Stimulated activated CD8-positive, alpha-beta memory T cell treated with anti-CD3 and anti-CD28 coated beads, Interleukin-7, amount 100 ng/mL, for 24 hours (primary cell): Measurements from ENCODE around the gene LGALS9.
"Not testable (repeated sequence)": the region's sequence is repeated elsewhere in the genome, so short reads cannot be mapped to it uniquely, and the experiment has no call there.

Source experiments
- DNase-seq: peaks from one replicate; pipeline ENCODE4 v3.0.0-alpha.2; 2020; ENCODE audit warnings: low read depth

The LGALS9 gene

GRCh38 chr17:27629260-27629659, 1.7 kb upstream of the LGALS9 start:
- DNase-seq = not testable (repeated sequence)

DNA sequence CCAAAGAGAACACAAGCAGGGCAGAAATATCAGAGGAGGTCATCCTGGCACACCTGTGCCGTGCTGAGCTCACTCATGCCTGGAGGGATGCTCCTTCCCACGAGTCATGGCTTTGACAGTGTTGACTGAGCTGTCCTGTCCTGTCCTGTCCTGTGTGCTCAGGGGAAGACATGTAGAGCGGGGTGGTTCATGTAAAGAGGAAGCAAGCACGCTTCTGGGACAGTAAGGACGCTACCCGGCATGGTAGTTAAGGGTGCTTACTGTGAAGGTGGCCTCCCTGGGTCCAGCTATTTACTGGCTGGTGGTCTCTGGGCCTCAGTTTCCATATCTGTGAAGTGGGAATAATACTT, 398 bp downstream of the LGALS9 start:
- DNase-seq = no peak

DNA sequence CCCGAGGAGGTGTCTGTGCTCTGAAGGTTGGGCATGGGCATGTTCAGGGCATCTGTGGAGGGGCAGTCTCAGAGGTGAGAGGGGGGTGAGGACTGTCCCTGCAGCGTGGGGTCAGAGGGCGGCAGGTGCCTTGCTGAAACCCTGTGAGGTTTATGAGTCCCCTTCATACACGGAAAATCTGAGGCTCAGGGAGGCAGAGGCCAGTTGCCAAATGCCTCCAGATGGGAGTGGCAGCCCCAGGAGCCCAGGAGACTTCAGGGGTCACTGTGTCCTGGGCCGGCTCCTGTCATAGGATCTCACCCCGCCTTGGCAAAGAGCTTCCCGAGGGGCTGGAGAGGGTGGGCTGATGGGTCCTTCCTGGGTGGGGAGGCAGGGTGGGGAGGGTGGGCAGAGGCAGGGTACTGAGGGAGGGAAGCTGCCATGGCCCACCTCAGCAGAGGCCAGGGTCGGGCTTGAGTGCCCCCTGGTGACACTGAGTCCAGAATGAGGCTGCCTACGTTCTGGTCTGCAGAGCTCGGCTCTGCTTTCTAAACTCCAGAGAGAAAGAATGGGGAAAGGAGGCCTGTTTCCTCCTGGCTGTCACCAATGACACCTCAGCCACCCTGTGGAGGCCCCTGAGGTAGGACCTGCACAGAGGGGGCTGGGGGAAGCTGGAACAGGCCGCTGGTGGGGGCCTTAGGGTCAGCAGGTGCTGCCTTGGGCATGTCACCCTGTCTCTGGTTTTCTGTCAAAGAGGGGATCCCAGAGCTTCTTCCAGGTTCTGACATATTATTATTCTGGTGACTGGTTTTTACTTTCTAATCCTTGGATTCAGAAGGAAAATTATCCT, 1.1 kb downstream of the LGALS9 start:
- no peak for DNase-seq

GRCh38 chr17:27632766-27633165, 1.8 kb downstream of the LGALS9 start:
- not testable (repeated sequence) for DNase-seq

GRCh38 chr17:27633312-27634025, 2.5 kb downstream of the LGALS9 start:
- no peak for DNase-seq

GRCh38 chr17:27634026-27634335, 3.0 kb downstream of the LGALS9 start:
- DNase-seq = no peak

- DNase-seq = no peak
Measured at GRCh38 chr17:27634776-27635175, 3.8 kb downstream of the LGALS9 start.

DNA sequence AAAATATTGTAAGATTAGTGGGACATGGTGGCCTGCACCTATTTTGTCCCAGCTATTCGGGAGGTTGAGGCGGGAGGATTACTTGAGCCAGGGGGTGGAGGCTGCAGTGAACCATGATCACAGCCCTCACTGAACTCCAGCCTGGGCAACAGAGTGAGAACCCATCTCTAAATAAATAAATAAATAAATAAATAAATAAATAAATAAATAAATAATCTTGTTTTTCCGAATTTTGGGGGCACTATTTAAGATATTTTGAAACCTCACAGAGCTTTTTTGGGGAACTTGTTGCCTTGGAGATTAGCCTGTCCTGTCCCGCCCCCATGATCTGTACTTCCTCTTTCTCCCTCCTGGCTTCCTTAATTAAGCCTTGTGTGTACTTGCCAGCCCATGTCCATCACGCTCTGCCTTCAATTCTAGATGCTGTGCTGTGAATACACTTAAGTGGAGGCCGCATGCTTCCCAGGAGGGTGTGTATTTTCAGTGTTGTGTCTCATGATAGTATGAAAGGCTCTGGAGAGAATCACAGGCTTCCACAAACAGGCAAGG, 4.4 kb downstream of the LGALS9 start:
- DNase-seq = no peak

DNA sequence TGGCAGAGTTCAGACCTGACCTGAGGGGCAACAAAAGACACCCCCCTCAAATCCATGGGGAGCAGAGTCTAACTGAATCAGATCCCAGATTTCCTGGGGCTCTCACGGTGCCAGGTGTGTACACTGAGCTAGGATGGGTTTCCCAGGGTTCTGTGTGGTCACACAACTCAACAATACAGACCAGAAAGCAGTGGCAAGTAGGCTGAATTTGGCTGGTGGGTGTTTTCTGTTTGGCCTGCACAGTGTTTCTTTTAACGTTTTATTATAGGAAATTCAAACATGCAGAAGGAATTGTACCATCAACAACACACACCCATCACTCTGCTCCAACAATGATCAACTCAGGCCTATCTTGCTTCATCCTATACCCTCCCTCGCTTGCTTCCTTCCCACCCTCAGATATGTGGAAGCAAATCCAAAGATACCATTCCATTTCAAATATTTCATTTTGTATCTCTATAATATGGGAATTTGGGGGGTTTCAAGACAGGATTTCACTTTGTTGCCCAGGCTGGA, 5.1 kb downstream of the LGALS9 start:
- not testable (repeated sequence) for DNase-seq

- not testable (repeated sequence) for DNase-seq
Measured at GRCh38 chr17:27637818-27638217, 6.8 kb downstream of the LGALS9 start.

GRCh38 chr17:27638415-27638914, 7.5 kb downstream of the LGALS9 start:
- DNase-seq = not testable (repeated sequence)

DNA sequence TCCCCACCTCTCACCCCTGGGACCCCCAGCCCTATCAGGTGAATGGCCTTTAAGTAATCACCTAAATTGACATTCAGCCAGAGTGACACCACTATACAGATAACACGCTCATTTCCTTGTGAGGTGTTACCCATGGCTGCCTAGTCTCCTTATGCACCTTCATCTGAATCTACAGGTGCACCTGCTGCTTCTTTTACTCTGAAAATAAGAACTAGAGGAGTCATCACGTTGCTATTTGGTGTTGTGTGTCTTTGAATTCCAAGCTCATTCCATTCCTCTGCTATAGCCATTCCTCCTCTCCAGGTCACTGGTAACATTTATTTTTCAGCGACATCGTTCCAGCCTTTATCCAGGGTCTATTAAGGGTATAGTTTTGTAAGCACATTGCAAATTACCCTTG, 9.8 kb downstream of the LGALS9 start:
- no peak for DNase-seq

DNA sequence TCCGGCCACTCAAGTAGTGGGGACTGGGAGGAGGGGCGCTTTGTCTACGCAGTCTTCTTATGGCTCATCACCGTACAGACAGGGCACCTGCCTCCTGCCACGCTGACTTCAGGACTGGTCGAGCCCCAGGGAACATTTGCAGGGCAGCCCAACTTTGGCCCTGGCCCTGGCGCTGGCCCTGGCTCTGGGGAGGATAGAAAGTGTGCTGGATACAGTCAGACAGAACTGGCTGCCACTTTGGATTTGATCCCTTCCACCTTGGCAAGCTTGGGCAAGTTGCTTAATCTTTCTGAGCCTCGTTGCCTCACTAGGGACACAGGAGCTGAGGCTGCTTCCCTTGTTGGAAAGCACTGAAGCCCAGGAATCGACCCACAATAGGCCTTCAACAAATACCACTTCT, 13.6 kb downstream of the LGALS9 start:
- no peak for DNase-seq

DNA sequence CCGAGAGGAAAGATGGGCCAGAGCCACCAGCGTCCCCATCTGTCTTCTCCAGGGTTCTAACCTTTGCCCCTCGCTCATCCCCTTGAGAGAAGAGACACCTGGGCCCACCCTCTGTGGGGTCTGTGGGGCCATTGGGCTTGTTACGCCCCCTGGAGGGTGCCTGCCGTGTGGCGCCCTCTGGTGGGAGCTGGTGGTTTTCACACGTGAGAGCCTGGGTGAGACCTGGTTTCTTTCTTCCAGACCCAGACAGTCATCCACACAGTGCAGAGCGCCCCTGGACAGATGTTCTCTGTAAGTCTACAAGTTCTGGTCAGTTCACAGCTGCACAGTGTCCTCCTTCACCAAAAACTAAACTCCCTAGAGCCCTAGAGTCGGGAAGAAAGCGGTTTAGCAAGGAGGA, 14.6 kb downstream of the LGALS9 start:
- not testable (repeated sequence) for DNase-seq

GRCh38 chr17:27646232-27646631, 15.2 kb downstream of the LGALS9 start:
- no peak for DNase-seq

DNA sequence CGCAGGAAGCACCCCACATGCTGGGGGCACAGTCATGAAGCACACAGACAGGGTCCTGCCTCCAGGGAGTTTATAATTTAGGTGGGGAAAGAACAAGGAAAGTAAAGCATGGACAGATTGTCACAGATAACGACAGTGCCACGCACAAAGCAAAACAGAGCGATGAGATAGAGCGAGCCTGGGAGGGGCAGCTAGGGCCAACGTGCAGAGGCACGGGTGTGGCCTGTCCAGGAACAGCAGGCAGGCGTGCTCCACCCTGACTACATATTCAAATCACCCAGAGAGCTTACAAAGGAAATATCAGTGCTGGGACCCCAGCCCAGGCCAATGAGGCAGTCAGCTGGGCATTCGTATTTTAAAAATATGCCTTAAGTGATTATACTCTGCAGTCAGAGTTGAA, 16.8 kb downstream of the LGALS9 start:
- no peak for DNase-seq

GRCh38 chr17:27649111-27649571, 18.2 kb downstream of the LGALS9 start:
- not testable (repeated sequence) for DNase-seq

DNA sequence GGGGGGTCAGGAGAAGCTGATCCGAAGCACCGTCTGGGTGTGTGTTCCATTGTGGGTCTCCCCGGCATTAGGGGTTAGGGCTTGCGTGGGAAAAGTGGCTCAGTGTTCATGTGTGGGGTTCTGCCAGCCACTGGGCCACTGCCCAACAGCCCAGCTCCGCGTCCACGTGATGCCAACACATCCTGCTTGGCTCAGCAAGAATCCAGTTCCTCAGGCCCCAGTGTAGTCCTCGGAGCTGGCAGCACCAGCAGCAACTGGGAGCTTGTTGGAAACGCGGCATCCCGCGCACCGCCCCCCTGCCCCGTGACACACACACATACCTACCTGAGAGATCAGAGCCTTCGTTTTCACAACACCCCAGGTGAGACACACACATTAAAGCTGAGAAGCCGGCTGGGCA, 18.9 kb downstream of the LGALS9 start:
- no peak for DNase-seq

DNA sequence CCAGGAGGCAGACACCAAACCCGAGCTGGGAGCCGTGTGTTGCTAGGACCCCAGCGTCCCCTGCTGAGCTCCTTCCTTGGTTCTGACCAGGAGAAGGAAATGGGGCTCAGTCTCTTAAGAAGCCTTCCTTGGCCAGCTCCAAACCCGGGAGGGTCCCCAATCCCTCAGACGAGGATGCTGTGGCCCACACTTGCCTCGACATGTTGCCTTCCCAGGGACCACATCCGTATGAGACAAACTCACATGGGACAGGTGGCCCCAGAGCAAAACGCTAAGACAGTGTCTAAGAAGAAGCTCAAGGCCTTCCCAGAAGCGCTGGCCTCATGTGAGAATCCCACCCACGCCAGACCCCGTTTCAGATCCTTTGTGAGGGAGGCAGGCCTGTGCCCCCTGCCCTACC, 19.8 kb downstream of the LGALS9 start:
- DNase-seq = no peak

DNA sequence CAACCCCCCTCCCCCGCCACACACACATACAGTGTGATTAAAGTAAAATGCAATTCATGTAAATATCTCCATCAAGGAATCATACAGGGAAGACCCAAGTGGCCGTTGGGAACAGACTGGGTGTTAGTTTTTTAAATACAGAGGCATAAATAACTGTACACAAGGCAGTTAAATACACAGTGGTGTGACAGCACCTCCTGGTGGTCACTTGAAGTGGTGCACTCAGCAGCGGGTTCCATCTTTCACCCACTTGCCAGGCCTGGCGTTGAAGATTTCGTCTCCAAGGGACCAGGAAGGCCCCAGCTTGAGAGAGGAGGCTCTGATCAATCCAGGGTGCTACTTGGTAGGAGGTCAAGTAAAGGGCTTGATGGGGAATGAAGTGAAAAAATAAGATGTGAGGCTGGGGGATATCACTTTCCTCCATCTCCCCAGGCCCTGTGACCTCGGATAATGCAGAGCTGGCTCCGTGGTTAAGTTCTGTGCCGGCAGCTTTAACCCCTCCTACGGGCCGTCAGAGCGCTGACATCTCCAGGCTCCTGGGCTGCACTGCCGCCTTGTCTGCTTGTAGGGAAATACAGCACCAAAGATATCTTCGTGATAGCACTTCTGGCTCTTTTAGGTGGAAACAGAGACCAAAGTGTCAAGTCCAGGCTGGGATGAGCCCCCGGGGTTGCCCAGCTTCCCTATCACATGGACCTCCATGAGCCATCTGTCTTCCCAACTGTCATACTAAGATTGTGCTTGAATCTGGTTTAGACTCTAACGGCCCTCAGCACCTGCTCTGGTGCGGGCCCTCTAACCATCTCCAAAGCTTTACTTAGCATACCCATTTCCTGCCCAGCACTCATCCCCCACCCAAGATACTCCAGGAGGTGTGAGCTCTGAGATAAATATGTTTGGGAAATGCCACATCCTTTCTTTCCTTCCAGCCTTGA, 20.7 kb downstream of the LGALS9 start:
- peak; percentile 47 for DNase-seq

GRCh38 chr17:27653449-27653971, 22.5 kb downstream of the LGALS9 start:
- DNase-seq = not testable (repeated sequence)
